Measurements from ENCODE around the gene CADM2.

DNA sequence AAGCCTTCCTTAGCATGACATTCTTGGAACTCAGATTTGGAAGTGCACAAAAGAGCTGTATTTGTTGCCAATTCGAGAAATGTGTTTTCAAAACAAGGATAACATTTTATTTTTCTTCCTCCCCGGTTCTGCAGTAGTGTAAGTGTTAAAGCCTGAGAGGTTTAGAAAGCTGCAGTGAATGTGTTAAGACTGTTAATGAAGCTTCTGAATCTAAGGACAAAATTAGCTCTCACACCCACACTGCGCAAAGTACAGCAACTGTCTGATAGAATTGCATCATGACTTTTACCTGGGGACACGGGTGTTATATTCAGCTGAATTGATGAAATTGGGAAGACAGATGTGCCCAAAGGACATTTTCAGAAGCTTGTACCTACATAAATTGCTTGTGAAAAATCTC, 344.4 kb downstream of the CADM2 start:
- TF ChIP-seq EZH2 (IDR thresholded peaks at IDR 0.05; ENCODE audit: borderline replicate concordance, low read depth, low read length, severe bottlenecking) (no peak), POLR2A (IDR thresholded peaks at IDR 0.05; ENCODE audit: low read depth, low read length) (no peak)
- TF ChIP-seq, protein P1, sequence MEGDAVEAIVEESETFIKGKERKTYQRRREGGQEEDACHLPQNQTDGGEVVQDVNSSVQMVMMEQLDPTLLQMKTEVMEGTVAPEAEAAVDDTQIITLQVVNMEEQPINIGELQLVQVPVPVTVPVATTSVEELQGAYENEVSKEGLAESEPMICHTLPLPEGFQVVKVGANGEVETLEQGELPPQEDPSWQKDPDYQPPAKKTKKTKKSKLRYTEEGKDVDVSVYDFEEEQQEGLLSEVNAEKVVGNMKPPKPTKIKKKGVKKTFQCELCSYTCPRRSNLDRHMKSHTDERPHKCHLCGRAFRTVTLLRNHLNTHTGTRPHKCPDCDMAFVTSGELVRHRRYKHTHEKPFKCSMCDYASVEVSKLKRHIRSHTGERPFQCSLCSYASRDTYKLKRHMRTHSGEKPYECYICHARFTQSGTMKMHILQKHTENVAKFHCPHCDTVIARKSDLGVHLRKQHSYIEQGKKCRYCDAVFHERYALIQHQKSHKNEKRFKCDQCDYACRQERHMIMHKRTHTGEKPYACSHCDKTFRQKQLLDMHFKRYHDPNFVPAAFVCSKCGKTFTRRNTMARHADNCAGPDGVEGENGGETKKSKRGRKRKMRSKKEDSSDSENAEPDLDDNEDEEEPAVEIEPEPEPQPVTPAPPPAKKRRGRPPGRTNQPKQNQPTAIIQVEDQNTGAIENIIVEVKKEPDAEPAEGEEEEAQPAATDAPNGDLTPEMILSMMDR (IDR thresholded peaks at IDR 0.05; ENCODE audit: extremely low read depth in 1 of 2, insufficient read depth in 1 of 2, low read depth in 1 of 2, low read length in 2 of 2), result no peak
